ENCODE data around the gene EGFL8.
"Not testable (repeated sequence)": the region's sequence is repeated elsewhere in the genome, so short reads cannot be mapped to it uniquely, and the experiment has no call there.

Gene EGFL8

DNA sequence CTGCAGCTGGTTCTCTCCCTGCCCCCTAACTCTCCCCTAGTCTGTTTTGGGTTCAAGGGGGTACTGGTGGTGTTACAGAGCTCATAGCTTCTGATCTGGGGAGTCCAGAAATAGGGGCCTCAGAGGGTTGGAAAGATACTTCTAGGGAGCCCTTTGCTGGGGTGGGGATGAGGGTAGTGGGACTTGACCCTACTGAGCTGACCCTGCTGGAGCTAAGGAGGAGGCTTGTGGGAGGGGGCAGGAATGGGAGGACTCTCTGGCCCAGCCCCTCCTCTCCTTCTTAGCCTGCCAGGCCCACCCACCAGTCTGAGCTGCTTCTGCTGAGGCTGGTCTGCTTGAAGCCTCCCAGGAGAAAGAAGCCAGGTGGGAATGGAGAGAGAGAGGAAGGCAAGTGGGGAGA, at the start of gene EGFL8:
Gene EGFL8 (plus strand): TSS at position 301 of the 400 bp plus-strand sequence. CDS start 1,571 bp downstream, outside the sequence.
- in situ Hi-C loops (cut with HindIII; ENCODE audit: low sequenced_read_pairs): no loop called here

DNA sequence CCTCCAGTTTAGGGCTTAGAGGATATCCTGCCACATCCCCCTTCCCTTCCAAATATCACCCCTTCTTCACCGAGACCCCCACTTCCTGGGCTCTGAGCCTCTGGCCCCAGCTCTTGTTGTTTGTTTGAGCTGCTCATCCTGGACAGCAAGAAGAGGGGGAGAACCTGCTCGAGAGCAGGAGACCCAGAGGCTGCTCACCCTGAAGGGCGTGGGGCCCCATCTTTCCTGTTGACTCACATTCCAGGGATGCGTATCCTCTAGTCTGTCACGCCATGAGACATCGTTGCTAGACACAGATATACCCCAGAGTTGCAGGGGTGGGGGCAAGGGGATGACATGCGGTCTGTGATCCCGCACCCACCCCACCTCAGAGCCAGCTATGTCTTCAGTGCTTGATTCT, 49.6 kb upstream of the EGFL8 start:
- in situ Hi-C loops (cut with HindIII; ENCODE audit: low sequenced_read_pairs): no loop called here

DNA sequence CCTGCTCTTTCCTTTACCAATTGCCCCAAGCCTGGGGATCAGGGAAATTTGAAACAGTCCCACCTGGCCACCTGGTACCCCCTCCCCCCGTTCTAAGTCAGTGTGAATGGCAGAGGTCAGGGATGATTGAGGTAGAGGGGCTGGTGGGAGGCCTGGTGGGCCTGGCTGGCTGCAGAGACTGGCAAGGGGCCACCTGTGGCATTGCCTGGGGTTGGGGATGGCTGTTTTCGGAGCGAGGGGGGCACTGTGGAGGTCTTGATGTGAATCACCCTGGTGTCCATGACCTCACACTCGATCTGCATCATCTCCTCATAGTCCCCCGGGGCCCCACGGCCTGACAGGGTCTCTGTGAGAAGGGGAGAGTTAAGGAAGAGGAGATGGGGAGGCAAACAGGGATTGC, 48.8 kb upstream of the EGFL8 start:
- in situ Hi-C loops (cut with HindIII; ENCODE audit: low sequenced_read_pairs): no loop called here

DNA sequence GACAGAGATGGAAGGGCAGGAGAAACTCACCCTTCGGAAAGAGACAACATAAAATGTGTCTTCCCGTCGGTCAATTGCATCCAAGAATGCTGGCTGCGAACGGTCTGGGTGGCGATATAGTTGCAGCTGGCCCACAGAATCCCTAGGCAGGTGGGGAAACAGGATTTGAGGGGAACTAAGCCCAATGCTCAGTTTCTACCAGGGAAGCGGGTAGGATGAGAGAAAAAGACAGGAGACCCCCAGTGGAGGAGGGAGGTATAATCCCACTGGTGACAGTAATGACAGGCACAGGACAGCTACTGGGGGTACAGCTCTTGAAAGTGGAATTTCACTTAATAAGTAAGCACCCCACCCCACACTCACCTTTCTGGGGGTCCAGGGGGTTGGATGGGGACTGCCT, 47.7 kb upstream of the EGFL8 start:
- in situ Hi-C loops (cut with HindIII; ENCODE audit: low sequenced_read_pairs): no loop called here

DNA sequence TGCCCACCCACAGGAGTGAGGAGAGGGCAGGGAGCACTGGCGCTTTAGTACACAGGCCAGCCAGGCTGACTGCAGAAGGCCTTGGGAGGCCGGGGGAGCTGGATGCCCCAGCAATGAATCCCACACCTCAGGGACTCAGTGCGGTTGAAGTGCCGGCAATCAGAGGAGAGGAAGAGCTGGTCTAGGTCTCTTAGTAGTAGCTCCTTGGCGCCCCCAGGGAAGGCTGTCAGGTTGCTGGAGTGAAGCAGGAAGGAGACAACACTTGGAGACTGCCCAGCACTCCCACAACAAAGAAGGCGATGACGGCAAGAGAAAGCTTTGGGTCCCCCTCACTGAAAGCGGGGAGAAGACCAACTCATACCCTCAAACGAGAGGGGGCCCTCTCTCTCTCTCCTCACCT, 46.9 kb upstream of the EGFL8 start:
- in situ Hi-C loops (cut with HindIII; ENCODE audit: low sequenced_read_pairs): no loop called here

DNA sequence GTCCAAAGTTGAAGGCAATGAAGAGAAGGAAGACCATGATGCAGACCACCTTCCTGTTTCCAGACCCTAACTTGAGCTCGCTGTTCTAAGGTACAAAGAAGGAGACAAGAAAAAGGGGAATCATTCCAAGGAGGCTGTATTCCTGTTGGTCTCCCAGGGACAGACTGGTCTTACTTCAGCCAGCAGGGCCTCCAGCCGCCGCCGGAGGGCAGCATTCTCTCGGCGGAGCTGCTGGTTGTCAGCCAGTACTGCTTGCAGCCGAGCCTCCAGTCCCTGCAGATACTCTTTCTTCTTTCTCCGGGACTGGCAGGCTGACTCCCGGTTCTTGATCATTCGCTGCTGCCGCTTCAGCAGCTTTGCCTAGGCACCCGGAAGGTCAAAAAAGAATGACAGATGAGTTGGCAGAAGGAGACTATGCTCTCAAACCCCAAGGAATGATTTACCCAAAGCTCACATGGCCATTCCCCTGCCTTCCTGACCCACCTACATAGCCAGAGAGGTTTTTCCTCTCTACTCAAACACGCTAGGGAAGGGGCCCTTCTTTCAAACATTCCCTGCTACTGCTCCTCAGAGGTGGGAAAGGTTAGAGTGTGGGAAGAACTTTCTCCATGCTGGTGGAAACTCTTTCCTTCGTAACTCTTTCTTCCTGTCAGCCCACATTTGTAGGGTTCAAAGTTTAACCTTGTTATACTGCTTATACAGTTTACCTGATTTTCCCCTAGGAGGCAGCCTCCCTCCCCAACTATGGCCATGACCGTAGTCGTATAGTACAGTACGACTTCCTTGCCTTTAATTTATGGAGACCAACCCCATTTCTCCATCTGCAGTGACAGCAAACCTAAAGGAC, 45.4 kb upstream of the EGFL8 start:
- in situ Hi-C loops (cut with HindIII; ENCODE audit: low sequenced_read_pairs): no loop called here

DNA sequence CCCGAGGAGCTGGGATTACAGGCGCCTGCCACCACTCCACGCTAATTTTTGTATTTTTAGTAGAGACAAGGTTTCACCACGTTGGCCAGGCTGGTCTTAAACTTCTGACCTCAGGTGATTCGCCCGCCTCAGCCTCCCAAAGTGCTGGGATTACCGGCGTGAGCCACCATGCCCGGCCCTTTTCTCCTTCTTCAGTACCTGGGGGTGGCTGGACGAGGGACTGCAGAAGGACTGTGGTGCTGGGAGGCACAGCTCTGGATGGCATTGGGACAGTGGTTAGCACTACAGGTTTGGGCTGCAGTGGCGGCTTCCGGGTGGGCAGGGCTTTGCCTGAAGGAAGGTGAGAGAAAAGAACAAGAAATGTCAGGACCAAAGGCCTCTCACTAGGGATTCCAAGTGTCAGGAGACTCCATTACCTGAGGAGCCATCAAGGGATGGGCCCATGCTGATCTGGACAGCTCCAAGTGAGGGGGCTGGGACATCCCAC, 43.8 kb upstream of the EGFL8 start:
- in situ Hi-C loops (cut with HindIII; ENCODE audit: low sequenced_read_pairs): no loop called here

DNA sequence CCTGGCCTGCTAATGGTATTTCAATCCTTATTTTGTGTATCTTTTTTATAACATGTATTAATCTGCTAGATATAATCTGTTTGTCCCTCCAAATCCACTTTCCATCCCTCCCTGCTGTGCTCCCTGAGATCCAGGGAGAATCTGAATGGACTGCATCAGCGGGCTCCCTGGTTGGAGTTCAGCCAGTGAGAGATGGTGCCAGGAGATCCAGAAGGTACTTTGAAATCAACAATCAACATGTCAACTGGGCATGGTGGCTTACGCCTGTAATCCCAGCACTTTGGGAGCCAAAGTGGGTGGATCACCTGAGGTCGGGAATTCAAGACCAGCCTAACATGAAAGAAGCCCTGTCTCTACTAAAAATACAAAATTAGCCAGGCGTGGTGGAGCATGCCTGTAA, 40.7 kb upstream of the EGFL8 start:
- in situ Hi-C loops (cut with HindIII; ENCODE audit: low sequenced_read_pairs): no loop called here

DNA sequence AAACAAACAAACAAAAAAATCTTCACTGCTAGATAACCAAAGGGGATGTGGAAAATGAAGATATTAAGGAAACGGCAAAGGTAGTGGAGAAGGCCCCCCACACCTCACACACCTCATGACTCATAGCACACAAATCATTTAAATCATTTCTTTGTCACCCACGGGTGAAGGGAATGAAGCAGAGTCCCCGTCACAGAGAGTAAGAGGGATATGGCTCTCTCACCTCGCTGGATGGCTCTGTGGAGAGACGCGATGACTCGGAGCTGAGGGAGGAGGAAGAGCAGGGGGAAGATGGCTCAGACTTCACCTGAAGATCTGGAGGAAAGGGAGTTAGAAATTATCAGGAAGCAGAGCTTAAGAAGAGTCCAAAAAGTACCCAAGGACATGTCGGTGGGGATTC, 37.5 kb upstream of the EGFL8 start:
- in situ Hi-C loops (cut with HindIII; ENCODE audit: low sequenced_read_pairs): no loop called here

DNA sequence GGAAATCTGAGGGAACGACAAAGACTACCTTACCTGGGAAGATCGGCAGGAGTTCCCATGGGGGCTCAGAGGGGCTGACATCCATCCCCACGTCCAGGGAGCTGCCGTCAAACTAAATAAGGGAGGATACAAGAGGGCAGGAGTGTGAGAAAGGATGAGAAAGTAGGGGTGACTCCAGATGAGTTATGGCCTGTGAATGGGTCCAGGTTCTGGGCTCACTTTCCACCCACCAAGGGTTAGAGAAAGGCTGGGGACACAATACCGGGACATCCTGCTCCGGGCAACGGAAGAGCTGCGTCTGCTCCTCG, 37.0 kb upstream of the EGFL8 start:
- in situ Hi-C loops (cut with HindIII; ENCODE audit: low sequenced_read_pairs): no loop called here

DNA sequence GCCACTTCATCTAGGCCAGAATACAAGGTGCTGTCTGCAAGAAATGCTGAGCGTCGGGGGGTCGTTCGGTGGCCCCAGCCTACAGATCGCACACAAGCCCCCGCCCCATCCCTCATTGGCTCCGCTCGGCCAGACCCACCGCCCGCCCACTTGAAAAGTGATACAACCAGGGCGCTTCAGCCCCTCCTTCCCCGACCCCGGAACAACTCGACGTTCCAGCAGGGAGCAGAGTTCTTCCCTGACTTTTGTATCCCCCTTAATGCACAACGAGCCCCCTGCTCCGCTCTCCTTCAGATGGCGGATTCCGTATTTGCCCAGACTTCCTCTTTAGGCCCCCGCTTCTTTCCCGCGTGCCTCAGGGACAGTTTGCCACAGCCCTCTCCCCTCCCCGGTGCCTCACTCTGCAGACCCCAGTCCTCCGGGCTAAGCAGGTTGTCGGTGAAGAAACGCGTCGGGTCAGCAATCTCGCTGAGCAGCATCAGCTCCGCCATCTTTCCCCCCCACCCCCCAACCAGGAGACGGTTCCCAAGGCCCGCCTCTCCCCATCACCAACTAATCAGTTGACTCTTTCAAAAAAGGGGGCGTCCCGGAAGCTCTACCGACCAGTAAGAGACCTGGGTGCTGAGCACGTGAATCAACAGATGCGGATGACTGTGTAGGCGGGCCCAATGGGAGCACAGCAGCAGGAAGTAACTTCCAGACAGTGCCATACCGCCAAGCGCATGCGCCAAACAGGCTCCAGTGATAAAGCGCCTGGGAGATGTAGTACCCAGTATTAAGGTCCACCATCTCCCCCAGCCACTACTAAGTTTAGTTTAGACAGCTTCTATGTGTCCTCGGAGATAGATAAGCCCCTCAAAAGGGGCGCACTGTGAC, 36.4 kb upstream of the EGFL8 start, which contains the start of gene ATF6B:
Gene ATF6B (minus strand): TSS at position 530 of the 876 bp plus-strand sequence. CDS start 39 bp downstream, at position 491.
- in situ Hi-C loops (cut with HindIII; ENCODE audit: low sequenced_read_pairs): no loop called here

DNA sequence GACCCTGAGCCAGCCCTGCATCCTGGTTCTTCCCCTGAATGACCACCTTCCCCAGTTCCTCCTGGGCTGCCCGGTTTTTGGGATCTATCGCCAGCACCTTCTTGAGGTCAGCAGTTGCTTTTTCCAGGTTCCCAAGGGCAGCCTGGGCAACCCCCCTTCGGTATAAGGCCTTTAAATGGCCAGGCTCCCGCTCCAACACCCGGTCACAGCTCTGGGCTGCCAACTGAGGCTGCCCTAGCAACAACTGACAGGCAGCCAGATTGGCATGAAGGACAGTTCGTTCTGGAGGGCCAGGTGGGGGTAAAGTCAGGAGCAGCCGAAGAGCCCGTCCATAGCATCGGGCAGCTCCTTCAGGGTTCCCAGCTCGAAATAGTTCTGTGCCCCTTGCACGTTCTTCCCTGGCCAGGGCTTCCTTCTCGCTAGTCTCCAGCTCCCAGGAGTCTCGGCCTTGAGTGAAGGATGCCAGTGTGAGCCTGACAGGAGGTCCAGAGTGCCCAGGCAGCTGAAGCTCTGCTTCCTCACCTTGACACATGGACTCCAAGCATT, 35.6 kb upstream of the EGFL8 start:
- in situ Hi-C loops (cut with HindIII; ENCODE audit: low sequenced_read_pairs): no loop called here

DNA sequence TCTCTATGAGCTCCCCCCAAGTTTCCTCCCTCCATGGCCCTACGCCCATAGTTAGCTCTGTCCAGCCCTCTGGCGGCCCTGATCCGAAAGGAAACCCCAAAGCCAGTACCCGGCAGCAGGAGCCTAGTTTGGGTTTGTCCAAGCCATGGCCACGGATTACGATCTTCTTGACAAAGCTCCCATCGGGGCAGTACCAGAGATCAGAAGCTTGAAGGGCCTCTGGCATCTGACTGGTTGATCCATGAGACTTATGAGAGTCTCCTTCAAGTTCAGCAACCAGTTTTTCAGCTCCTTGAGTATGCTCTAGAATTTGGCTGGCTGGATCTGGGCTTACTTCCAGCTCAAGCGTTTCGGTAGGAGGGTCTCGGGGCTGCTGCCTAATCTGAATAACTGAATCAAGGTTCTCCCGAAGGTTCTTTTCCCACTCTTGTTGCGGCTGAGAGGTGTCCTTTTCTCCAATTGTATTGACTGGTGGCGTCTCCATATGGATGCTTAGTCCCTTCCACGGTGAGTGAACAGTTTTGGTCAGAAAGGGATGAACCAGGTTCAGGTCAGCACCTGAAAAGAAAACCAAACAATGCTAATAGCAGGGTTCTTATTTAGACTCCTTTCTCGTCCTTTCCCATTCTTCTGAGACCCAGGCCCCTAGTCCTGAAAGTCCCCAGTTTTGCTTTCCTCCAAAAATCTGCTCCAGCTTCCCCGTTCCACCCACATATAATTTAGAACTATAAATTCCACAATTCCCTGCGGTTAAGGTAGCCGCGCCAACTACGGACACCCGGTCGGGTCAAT, 34.9 kb upstream of the EGFL8 start:
- in situ Hi-C loops (cut with HindIII; ENCODE audit: low sequenced_read_pairs): no loop called here

DNA sequence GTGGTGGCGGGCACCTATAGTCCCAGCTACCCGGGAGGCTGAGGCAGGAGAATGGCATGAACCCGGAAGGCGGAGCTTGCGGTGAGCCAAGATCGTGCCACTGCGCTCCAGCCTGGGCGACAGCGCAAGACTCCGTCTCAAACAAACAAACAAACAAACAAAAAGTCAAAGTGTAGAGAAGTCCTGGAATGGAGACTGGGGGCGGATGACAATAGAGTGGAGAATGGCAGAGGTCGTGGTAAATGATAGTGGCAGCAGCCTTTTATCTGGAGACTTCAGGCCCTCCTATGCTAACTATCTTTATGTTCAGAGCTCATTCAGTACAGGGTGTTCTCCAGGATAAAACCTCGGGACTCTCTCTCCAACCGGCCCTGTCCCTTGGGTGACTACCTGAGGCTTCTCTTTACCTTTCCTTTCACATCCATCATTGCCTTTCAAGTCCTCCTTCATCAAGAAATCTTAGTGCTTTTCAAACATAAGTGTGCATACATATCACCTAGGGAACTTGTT, 32.9 kb upstream of the EGFL8 start:
- in situ Hi-C loops (cut with HindIII; ENCODE audit: low sequenced_read_pairs): no loop called here

DNA sequence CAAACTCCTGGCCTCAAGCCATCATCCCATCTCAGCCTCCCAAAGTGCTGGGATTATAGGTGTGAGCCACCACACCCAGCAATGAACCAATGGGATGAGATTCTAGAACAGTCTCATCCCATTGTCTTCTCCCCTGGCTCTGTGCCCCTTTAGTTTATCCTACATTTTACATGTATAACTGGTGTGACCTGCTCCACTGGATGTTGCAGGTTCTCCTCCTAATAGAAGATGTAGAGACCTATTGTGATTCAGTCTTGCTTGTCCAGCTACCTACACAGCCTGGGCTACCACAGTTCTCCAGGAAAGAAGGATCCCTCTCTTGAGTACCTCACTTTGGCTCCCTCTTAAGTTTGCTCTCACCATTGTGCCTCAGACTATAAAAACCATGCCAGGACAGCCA, 32.3 kb upstream of the EGFL8 start:
- in situ Hi-C loops (cut with HindIII; ENCODE audit: low sequenced_read_pairs): no loop called here

DNA sequence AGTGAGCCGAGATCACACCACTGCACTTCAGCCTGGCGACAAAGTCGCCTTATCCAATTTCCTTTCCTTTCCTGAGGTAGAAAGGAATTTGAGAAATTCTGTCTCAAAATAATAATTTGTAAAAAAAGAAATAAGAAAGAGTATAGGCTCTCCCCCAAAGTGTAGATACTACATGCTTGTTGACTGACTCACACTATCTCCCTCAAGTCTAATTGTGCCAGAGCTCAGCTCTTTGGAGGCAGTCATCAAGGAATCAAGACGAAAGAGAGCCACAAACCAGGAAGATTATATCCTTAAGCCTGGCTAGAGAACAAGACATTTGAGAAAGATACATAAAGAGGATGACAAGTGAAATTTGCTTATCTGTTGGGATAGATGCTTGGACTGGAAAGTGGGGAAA, 30.6 kb upstream of the EGFL8 start:
- in situ Hi-C loops (cut with HindIII; ENCODE audit: low sequenced_read_pairs): no loop called here

DNA sequence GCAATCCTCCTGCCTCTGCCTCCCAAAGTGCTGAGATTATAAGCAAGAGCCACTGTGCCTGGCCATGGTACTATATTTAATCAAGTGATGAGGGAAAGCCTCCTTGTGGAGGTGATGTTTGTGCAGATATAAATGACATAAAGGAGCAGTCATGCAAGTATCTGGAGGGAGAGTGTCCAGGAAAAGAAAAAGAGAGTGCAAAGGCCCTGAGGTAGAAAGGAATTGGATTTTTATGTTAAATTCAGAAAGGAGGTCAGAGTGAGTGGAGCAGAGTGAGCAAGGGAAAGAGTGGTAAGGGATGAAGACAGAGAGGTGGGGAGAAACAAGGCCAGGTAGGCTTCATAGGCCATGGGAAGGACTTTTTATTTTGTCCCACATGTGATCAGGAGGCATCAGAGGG, 26.9 kb upstream of the EGFL8 start:
- in situ Hi-C loops (cut with HindIII; ENCODE audit: low sequenced_read_pairs): no loop called here

DNA sequence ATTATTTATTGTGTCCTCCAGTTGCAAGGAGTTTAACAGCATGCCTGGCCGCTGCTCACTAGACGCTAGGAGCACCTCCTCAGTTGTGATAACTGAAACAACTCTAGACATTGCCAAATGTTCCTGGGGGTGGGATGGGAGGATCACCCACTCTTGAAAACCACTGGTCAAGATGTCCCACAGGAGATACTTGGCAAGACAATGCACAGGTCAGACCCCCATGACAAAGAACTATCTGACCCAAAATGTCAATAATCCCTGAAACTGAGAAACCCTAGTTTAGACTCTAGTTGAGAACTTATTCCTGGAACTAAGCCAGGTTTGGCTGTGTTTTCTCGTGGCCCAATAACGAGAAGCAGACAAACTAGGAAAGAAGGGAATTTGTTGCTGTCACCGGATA, 24.8 kb upstream of the EGFL8 start:
- in situ Hi-C loops (cut with HindIII; ENCODE audit: low sequenced_read_pairs): no loop called here

DNA sequence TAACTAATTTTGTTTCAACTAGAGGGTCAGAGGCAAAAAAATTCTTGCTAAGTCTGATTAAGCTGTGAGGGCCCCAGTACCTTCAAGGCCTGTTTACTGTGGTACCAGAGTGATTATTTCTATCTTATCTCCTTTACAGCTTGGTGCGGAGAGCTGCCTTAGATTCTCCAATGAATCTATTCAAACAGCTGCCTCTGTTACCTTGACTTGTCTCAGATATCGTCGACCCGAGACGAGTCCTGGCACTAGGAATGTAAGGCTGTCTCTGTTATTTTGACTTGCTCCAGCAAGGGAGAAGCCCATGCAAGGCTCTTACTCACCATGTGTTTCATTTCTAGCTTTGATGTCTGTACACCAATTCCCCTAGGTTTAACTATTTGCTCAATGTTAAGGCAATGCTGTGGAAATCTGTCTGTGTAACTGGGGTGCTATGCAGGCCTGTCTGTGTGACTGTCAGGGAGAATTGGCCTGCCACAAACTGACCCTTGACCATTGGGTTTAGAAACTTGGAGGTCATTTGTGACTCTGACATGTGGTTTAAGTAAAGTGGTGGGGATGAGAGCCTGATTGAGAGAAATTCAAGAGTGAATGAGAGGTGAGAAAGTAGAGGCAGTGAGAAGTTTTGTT, 23.9 kb upstream of the EGFL8 start:
- in situ Hi-C loops (cut with HindIII; ENCODE audit: low sequenced_read_pairs): no loop called here

DNA sequence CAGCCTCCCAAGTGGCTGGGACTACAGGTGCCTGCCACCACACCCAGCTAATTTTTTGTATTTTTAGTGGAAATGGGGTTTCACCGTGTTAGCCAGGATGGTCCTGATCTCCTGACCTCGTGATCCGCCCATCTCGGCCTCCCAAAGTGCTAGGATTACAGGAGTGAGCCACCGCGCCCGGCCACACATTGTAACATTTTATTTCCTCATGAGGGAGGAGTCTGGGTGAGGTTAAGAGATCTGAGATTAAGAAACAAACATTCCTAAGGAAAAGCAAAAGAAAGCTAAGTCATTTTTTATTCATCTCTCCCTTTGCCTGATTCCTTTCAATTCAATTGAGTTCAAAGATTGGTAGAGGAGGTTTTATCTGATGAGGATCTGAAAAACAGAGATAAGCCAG, 20.2 kb upstream of the EGFL8 start:
- in situ Hi-C loops (cut with HindIII; ENCODE audit: low sequenced_read_pairs): not testable (repeated sequence)
